ENCODE measurements around the gene CXCL5. TPM values are rescaled to one million over a fixed set of nuclear protein-coding genes. Genes with fewer than 3 reads are reported as not detected.

CXCL5 gene
- total and polyA plus RNA-seq, 4 donors = 1.6 to 52.8 (median 40.2) TPM

DNA sequence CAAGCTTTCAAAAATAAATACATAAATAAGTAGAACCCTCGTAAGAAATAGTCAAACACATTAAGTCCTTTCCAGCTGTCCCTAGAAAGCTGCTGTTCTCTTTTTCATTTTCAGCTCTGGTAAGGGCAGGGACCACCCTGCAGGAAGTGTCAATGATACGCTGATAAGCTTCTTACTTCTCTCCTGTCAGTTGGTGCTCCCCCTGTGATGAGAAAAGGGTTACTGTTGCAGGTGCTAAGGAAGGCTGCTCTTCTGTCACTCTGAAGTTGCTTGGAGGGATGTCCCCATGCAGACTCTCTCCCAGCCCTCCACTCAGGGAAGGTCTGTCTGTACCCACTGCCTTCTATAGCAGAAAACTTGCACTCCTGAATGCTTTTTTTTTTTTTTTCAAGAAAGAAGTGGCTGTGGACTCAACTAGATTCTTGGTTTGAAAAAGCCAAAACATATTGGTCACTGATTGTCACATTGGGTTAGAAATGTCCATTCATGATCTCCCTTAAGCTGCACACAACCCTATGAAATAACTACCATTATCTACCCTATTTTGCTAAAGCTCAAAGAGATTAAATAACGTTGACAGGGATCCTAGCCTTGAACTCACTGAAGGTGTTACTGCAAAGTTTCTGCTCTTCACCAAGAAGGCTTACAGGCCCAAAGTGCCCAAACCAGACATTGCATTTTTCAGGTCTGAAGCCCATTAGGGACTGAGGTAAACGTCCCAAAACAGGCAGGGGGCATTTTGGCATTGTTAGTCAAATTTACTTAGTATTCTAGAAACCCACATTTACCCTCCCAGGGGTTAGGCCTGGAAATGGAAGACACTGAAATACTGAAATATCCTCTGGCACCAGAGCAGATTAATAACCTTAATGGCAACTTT is 38.8 kb upstream of the CXCL5 start:
- Histone ChIP-seq H3K36me3 (ENCODE audit: control insufficient read depth in 4 of 4, insufficient read depth in 4 of 4, low read length in 4 of 4) (no peaks in the 10 kb centered on the region), H3K9ac (ENCODE audit: insufficient read depth in 1 of 2, low read length in 2 of 2) (no peak overlapping the region), H3K27me3 (ENCODE audit: control insufficient read depth in 3 of 3, insufficient read depth in 3 of 3, low read length in 2 of 3) (peaks cover 0 to 21% (median 10%) of the 10 kb centered on the region in 3 donors), H3K27ac (ENCODE audit: low read depth in 1 of 2, low read length in 1 of 2) (no peak overlapping the region), H3K4me3 (no peak overlapping the region), H3K4me1 (ENCODE audit: control insufficient read depth in 5 of 5, insufficient read depth in 5 of 5, low read length in 5 of 5) (peaks cover 0 to 3% (median 0%) of the 10 kb centered on the region in 5 donors), H3K9me3 (ENCODE audit: control insufficient read depth in 4 of 4, insufficient read depth in 3 of 4, low read length in 3 of 4) (no peaks in the 10 kb centered on the region)
- WGBS, 2 donors = 37 to 45% methylated on average over 4 of the region's 4 CpGs
- DNase-seq (no peak), ATAC-seq (ENCODE audit: insufficient read depth, low FRiP score) (no peak)
- TF ChIP-seq, protein P1, sequence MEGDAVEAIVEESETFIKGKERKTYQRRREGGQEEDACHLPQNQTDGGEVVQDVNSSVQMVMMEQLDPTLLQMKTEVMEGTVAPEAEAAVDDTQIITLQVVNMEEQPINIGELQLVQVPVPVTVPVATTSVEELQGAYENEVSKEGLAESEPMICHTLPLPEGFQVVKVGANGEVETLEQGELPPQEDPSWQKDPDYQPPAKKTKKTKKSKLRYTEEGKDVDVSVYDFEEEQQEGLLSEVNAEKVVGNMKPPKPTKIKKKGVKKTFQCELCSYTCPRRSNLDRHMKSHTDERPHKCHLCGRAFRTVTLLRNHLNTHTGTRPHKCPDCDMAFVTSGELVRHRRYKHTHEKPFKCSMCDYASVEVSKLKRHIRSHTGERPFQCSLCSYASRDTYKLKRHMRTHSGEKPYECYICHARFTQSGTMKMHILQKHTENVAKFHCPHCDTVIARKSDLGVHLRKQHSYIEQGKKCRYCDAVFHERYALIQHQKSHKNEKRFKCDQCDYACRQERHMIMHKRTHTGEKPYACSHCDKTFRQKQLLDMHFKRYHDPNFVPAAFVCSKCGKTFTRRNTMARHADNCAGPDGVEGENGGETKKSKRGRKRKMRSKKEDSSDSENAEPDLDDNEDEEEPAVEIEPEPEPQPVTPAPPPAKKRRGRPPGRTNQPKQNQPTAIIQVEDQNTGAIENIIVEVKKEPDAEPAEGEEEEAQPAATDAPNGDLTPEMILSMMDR (IDR thresholded peaks at IDR 0.05; ENCODE audit: control extremely low read depth, extremely low read depth) = no peak

DNA sequence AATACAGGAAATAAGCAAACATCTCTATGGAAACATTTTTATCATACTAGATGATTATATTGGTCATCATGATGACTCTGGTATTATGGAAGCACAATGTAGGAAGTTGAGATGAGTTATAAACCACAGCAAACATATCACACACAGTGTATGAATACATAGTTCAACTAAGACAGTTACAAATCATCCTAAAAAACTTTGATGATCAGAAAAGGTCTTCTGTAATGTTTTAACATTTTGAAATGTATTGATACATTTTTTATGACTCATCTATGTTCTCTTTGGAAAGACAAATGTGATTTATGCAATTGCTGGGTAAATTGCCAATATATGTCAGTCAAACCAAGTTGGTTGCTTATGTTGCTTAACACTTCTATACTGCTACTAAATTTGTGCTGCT is 35.3 kb upstream of the CXCL5 start:
- TF ChIP-seq, protein P1 (IDR thresholded peaks at IDR 0.05; ENCODE audit: control extremely low read depth, extremely low read depth) = no peak
- Histone ChIP-seq H3K36me3 (ENCODE audit: control insufficient read depth in 4 of 4, insufficient read depth in 4 of 4, low read length in 4 of 4) (no peaks in the 10 kb centered on the region), H3K4me1 (ENCODE audit: control insufficient read depth in 5 of 5, insufficient read depth in 5 of 5, low read length in 5 of 5) (peaks cover 0 to 5% (median 2%) of the 10 kb centered on the region in 5 donors), H3K27me3 (ENCODE audit: control insufficient read depth in 3 of 3, insufficient read depth in 3 of 3, low read length in 2 of 3) (peaks cover 0 to 15% (median 8%) of the 10 kb centered on the region in 3 donors), H3K27ac (ENCODE audit: low read depth in 1 of 2, low read length in 1 of 2) (no peak overlapping the region), H3K4me3 (no peak overlapping the region), H3K9ac (ENCODE audit: insufficient read depth in 1 of 2, low read length in 2 of 2) (no peak overlapping the region), H3K9me3 (ENCODE audit: control insufficient read depth in 4 of 4, insufficient read depth in 3 of 4, low read length in 3 of 4) (no peaks in the 10 kb centered on the region)
- no peak for DNase-seq
- ATAC-seq (ENCODE audit: insufficient read depth, low FRiP score) = no peak

GRCh38 chr4:74032064-74032463 is 33.6 kb upstream of the CXCL5 start:
- Histone ChIP-seq H3K4me1 (ENCODE audit: control insufficient read depth in 5 of 5, insufficient read depth in 5 of 5, low read length in 5 of 5) (peaks cover 0 to 5% (median 0%) of the 10 kb centered on the region in 5 donors), H3K4me3 (no peak overlapping the region), H3K9ac (ENCODE audit: insufficient read depth in 1 of 2, low read length in 2 of 2) (no peak overlapping the region), H3K36me3 (ENCODE audit: control insufficient read depth in 4 of 4, insufficient read depth in 4 of 4, low read length in 4 of 4) (no peaks in the 10 kb centered on the region), H3K27me3 (ENCODE audit: control insufficient read depth in 3 of 3, insufficient read depth in 3 of 3, low read length in 2 of 3) (peaks cover 0 to 9% (median 2%) of the 10 kb centered on the region in 3 donors), H3K9me3 (ENCODE audit: control insufficient read depth in 4 of 4, insufficient read depth in 3 of 4, low read length in 3 of 4) (no peaks in the 10 kb centered on the region), H3K27ac (ENCODE audit: low read depth in 1 of 2, low read length in 1 of 2) (no peak overlapping the region)
- DNase-seq (peak in 1 of 3 donors; percentile 19), ATAC-seq (ENCODE audit: insufficient read depth, low FRiP score) (no peak)
- TF ChIP-seq, protein P1 (IDR thresholded peaks at IDR 0.05; ENCODE audit: control extremely low read depth, extremely low read depth) = no peak

Data from lung (tissue), 12 donors.